GM12891 (cell line): ENCODE data around the gene HSH2D.

ENCODE experiments used
- PAX5 ChIP-seq: IDR thresholded peaks from 2 replicates; pipeline ENCODE4 v1.6.1; 2011; ENCODE audit warnings: low read length, moderate library complexity, mild to moderate bottlenecking; ENCODE audit not compliant: insufficient read depth, severe bottlenecking
- POLR2A ChIP-seq: IDR thresholded peaks from 2 replicates; pipeline ENCODE4 v1.6.1; 2011; ENCODE audit warnings: low read depth, low read length, control low read depth
- POLR2AphosphoS5 ChIP-seq: IDR thresholded peaks from 2 replicates; pipeline ENCODE4 v1.6.1; 2011; ENCODE audit warnings: low read depth, low read length, control low read depth
- TAF1 ChIP-seq: IDR thresholded peaks from 2 replicates; pipeline ENCODE4 v1.6.1; 2011; ENCODE audit warnings: low read depth, low read length, control low read depth

- TF ChIP-seq POLR2AphosphoS5 = no peak
- TF ChIP-seq TAF1 = no peak
- TF ChIP-seq PAX5 = no peak
- no peak for TF ChIP-seq POLR2A
These were observed 55.9 kb downstream of the HSH2D start for GRCh38 chr19:16199275-16199932.
